Right forelimb (tissue), 1 donor: Measurements from ENCODE around the gene GPR35.
"Not testable (repeated sequence)": the region's sequence is repeated elsewhere in the genome, so short reads cannot be mapped to it uniquely, and the experiment has no call there.

Experiments used
- DNase-seq: peaks from one replicate; pipeline ENCODE4 v3.0.0-alpha.2; 2018

GPR35 gene

GRCh38 chr2:240663546-240664190 is 38.4 kb downstream of the GPR35 start:
- DNase-seq, result no peak

GRCh38 chr2:240664622-240665021 is 39.3 kb downstream of the GPR35 start:
- no peak for DNase-seq

- DNase-seq, result no peak
Measured at GRCh38 chr2:240670402-240670801, 45.1 kb downstream of the GPR35 start.

- no peak for DNase-seq
Measured at GRCh38 chr2:240670950-240671349, 45.7 kb downstream of the GPR35 start.

- no peak for DNase-seq
Measured at GRCh38 chr2:240672076-240672700, 46.9 kb downstream of the GPR35 start.

GRCh38 chr2:240672701-240673190 is 47.5 kb downstream of the GPR35 start:
- DNase-seq, result no peak

GRCh38 chr2:240674461-240675184 is 49.3 kb downstream of the GPR35 start:
- not testable (repeated sequence) for DNase-seq

- DNase-seq, result not testable (repeated sequence)
Measured at GRCh38 chr2:240675345-240675744, 50.1 kb downstream of the GPR35 start.

- DNase-seq, result not testable (repeated sequence)
Measured at GRCh38 chr2:240678043-240678442, 52.8 kb downstream of the GPR35 start.

GRCh38 chr2:240678909-240679308 is 53.6 kb downstream of the GPR35 start:
- DNase-seq, result not testable (repeated sequence)

GRCh38 chr2:240680185-240680584 is 54.9 kb downstream of the GPR35 start:
- not testable (repeated sequence) for DNase-seq
